DLD1 (cell line): ENCODE measurements around the gene AKT1S1.

ENCODE experiments used
- in situ Hi-C: cut with HindIII; loops from 2 replicates; pipeline ENCODE4 v1.10.0; 2017; ENCODE audit warnings: low sequenced_read_pairs

Gene AKT1S1

GRCh38 chr19:49871349-49871985 is 5.7 kb downstream of the AKT1S1 start:
- in situ Hi-C loops = no loop called here

GRCh38 chr19:49870309-49870901 is 6.8 kb downstream of the AKT1S1 start:
- in situ Hi-C loops = no loop called here

GRCh38 chr19:49869484-49870308 is 7.5 kb downstream of the AKT1S1 start:
- in situ Hi-C loops = no loop called here

GRCh38 chr19:49869009-49869483 is 8.1 kb downstream of the AKT1S1 start:
- in situ Hi-C loops = no loop called here

- in situ Hi-C loops = no loop called here
Measured at GRCh38 chr19:49866933-49867782, 10.0 kb downstream of the AKT1S1 start, which contains the start of gene PNKP. Gene PNKP, minus strand, starts transcription at chr19:49867576. Its CDS starts 372 bp downstream, at chr19:49867204.

- in situ Hi-C loops = no loop called here
Measured at GRCh38 chr19:49864890-49865289, 12.3 kb downstream of the AKT1S1 start.

- in situ Hi-C loops = no loop called here
Measured at GRCh38 chr19:49863935-49864320, 13.2 kb downstream of the AKT1S1 start.

- in situ Hi-C loops = no loop called here
Measured at GRCh38 chr19:49863254-49863934, 13.8 kb downstream of the AKT1S1 start.

- in situ Hi-C loops = no loop called here
Measured at GRCh38 chr19:49862391-49863253, 14.5 kb downstream of the AKT1S1 start.

GRCh38 chr19:49861541-49862378 is 15.4 kb downstream of the AKT1S1 start:
- in situ Hi-C loops = no loop called here

GRCh38 chr19:49861107-49861506 is 16.0 kb downstream of the AKT1S1 start:
- in situ Hi-C loops = no loop called here

GRCh38 chr19:49860336-49861102 is 16.6 kb downstream of the AKT1S1 start:
- in situ Hi-C loops = no loop called here

GRCh38 chr19:49859682-49860335 is 17.3 kb downstream of the AKT1S1 start:
- in situ Hi-C loops = no loop called here

GRCh38 chr19:49858088-49858985 is 18.8 kb downstream of the AKT1S1 start:
- in situ Hi-C loops = no loop called here

GRCh38 chr19:49857838-49858087 is 19.4 kb downstream of the AKT1S1 start:
- in situ Hi-C loops = no loop called here

GRCh38 chr19:49857061-49857837 is 19.9 kb downstream of the AKT1S1 start:
- in situ Hi-C loops = no loop called here
